Heart left ventricle (tissue), 16 donors: ENCODE data around the gene PTK7. TPM values are rescaled to one million over a fixed set of nuclear protein-coding genes. Genes with fewer than 3 reads are reported as not detected.

Experiments
- ATAC-seq, 4 donors: fragments of 200-7000 bp; cut with Tn5 transposase; one replicate each; pipeline ENCODE4 v1.9.1; 2020 to 2022; ENCODE audit warnings: moderate library complexity in 4 of 4, mild to moderate bottlenecking in 3 of 4, moderate number of reproducible peaks in 1 of 4
- DNase-seq, 5 donors: peaks; one replicate each; pipeline ENCODE4 v3.0.0-alpha.2; 2020
- H3K27ac ChIP-seq, 12 donors: fragments of 200-600 bp; sonication (generic) in 4 of 12; one replicate each; pipeline versions ENCODE4 v1.5.0 to v1.8.0; 2016 to 2022; ENCODE audit warnings: mild to moderate bottlenecking in 2 of 12
- H3K27me3 ChIP-seq, 9 donors: fragments of 200-600 bp; sonication (generic) in 2 of 9; one replicate each; pipeline versions ENCODE4 v1.5.1 to v1.8.0; 2016 to 2022; ENCODE audit warnings: mild to moderate bottlenecking in 3 of 9
- H3K36me3 ChIP-seq, 9 donors: fragments of 200-600 bp; sonication (generic) in 2 of 9; one replicate each; pipeline versions ENCODE4 v1.5.0 to v1.8.0; 2018 to 2022; ENCODE audit warnings: mild to moderate bottlenecking in 2 of 9
- H3K4me1 ChIP-seq, 12 donors: fragments of 200-600 bp; sonication (generic) in 4 of 12; one replicate each; pipeline versions ENCODE4 v1.5.0 to v1.8.0; 2016 to 2022; ENCODE audit warnings: mild to moderate bottlenecking in 3 of 12
- H3K4me3 ChIP-seq, 12 donors: fragments of 200-600 bp; sonication (generic) in 4 of 12; one replicate each; pipeline versions ENCODE4 v1.5.0 to v1.8.0; 2017 to 2022; ENCODE audit warnings: mild to moderate bottlenecking in 9 of 12, moderate library complexity in 4 of 12
- H3K9me3 ChIP-seq, 12 donors: fragments of 200-600 bp; sonication (generic) in 4 of 12; one replicate each; pipeline versions ENCODE4 v1.5.0 to v1.8.0; 2016 to 2022; ENCODE audit warnings: mild to moderate bottlenecking in 1 of 12
- POLR2A ChIP-seq, 2 donors: fragments of 450-650 bp; IDR thresholded peaks; one replicate each; pipeline ENCODE4 v1.6.1; 2017; ENCODE audit warnings: antibody characterized with exemption in 2 of 2, mild to moderate bottlenecking in 2 of 2, moderate library complexity in 2 of 2
- WGBS, 4 donors: extraction: QIAGEN DNeasy Blood & Tissue Kit in 2 of 4; methylation state at CpG; one replicate each; pipeline versions ENCODE4 v1.1.5 to v1.1.7; 2013 to 2018; 5-methylcytosine and 5-hydroxymethylcytosine counted together
- intact Hi-C, 10 donors: fragments of 100-400 bp; cut with DNase I; formaldehyde crosslinking; loops; one replicate each; pipeline versions ENCODE4 v1.11.1 to v1.14.2; 2022
- polyA plus RNA-seq, 2 donors: library from polyadenylated mRNA; stranded (reverse); fragments of 200-250 nt; gene quantifications; one replicate each; pipeline ENCODE4 v1.2.3, GENCODE V29; 2013
- total RNA-seq, 9 donors: library from RNA; depleted of rRNA in 2 of 9; stranded (reverse); fragments of >200 nt in 2 of 9; fragmentation: NEBNext Ultra II Directional in 3 of 9; extraction: Animal tissue kit (Norgen Biotek cat#: 25700) in 3 of 9; gene quantifications; one replicate each; pipeline versions ENCODE4 v1.1.0 to v1.2.4, GENCODE V29; 2016 to 2023
- TF ChIP-seq, protein P1 (sequence below), 12 donors: fragments of 200-600 bp; sonication (generic) in 4 of 12; IDR thresholded peaks; one replicate each; pipeline versions ENCODE4 v1.5.0 to v1.8.0; 2018 to 2022; ENCODE audit warnings: antibody characterized with exemption in 12 of 12, mild to moderate bottlenecking in 5 of 12
- donor health status: ischemic (EF 13 %, LVEDD 7.1; RV severe dilation, severe dysfunction).
- donor health status: healthy with polysubstance abuse.
- donor health status: DM: no; HTN: yes; CAD: no.
- donor health status: DM: no; HTN: no; CAD: no.
- donor health status: ischemic (EF 25% LVEDD 6.9; RV normal size, moderate dysfunction).
- donor health status: ischemic (EF 25% LVEDD 5.7; RV mildly dilated, moderate dysfunction).
- donor health status: healthy.
- donor health status: DM: yes; HTN: yes; CAD: no.
- donor health status: ischemic (EF 35%, LVEDD 5.7; RV mildly dilated, moderate dysfunction).
- donor health status: nonischemic (EF 11% LVEDD 7.7; RV severe dilation, severe dysfunction).
- donor health status: DM: yes; HTN: yes; CAD: no.
- donor health status: PGD.
- donor health status: ischemic (EF 29% LVEDD 5.4; RV normal size, mild dysfunction).
- donor health status: nonischemic (EF 23%, LVEDD 6.1; RV moderate dilation, normal function).

The PTK7 gene
- total and polyA plus RNA-seq, 11 donors: 1.4 to 10.4 (median 1.9) TPM

- TF ChIP-seq POLR2A (IDR thresholded peaks at IDR 0.05): no peak
- TF ChIP-seq, protein P1, sequence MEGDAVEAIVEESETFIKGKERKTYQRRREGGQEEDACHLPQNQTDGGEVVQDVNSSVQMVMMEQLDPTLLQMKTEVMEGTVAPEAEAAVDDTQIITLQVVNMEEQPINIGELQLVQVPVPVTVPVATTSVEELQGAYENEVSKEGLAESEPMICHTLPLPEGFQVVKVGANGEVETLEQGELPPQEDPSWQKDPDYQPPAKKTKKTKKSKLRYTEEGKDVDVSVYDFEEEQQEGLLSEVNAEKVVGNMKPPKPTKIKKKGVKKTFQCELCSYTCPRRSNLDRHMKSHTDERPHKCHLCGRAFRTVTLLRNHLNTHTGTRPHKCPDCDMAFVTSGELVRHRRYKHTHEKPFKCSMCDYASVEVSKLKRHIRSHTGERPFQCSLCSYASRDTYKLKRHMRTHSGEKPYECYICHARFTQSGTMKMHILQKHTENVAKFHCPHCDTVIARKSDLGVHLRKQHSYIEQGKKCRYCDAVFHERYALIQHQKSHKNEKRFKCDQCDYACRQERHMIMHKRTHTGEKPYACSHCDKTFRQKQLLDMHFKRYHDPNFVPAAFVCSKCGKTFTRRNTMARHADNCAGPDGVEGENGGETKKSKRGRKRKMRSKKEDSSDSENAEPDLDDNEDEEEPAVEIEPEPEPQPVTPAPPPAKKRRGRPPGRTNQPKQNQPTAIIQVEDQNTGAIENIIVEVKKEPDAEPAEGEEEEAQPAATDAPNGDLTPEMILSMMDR (IDR thresholded peaks at IDR 0.05): no peak
- H3K27me3 ChIP-seq: no peaks in the 10 kb centered on the region
- WGBS, 4 donors: 75 to 80% (median 78%) methylated on average over 19 of the region's 19 CpGs
- H3K36me3 ChIP-seq: peaks cover 0 to 58% (median 48%) of the 10 kb centered on the region in 9 donors
- no peaks in the 10 kb centered on the region for H3K9me3 ChIP-seq
- H3K4me1 ChIP-seq: peaks cover 0 to 25% (median 10%) of the 10 kb centered on the region in 12 donors
- intact Hi-C loops: loop anchor here in 6 of 10 donors (2.0 to 10.0 kb wide), 5 partner anchors 32 to 150 kb away; partner anchors contain the start of gene RRP36 (in 1 of the 6)
- ATAC-seq (no peak), DNase-seq (peak in 1 of 5 donors; percentile 38)
- peak overlapping the region in 9 of 12 donors; percentile 24 to 97 (median 94) for H3K27ac ChIP-seq
- H3K4me3 ChIP-seq: peak overlapping the region in 5 of 12 donors; percentile 67 to 86 (median 76)
These were observed 23.8 kb upstream of the PTK7 start for GRCh38 chr6:43052225-43052841.

- Histone ChIP-seq H3K4me3 (peak overlapping the region; percentile 36 to 87 (median 74)), H3K27ac (peak overlapping the region; percentile 81 to 97 (median 94)), H3K27me3 (no peaks in the 10 kb centered on the region), H3K9me3 (no peaks in the 10 kb centered on the region), H3K4me1 (peaks cover 0 to 27% (median 12%) of the 10 kb centered on the region in 12 donors), H3K36me3 (peaks cover 0 to 58% (median 49%) of the 10 kb centered on the region in 9 donors)
- intact Hi-C loops: loop anchor here in 6 of 10 donors (2.0 to 10.0 kb wide), 5 partner anchors 32 to 151 kb away; partner anchors contain the start of gene RRP36 (in 1 of the 6)
- DNase-seq: peak in 3 of 5 donors; percentile 40 to 48 (median 41)
- peak; percentile 10 to 38 (median 26) for ATAC-seq
- TF ChIP-seq, protein P1 (IDR thresholded peaks at IDR 0.05): no peak
- TF ChIP-seq POLR2A (IDR thresholded peaks at IDR 0.05): no peak
- WGBS, 4 donors: 20 to 32% (median 30%) methylated on average over 22 of the region's 22 CpGs
These were observed 23.1 kb upstream of the PTK7 start for GRCh38 chr6:43052842-43053544.

- peak within 1 kb of the TSS; percentile 81 to 97 (median 94) for H3K27ac ChIP-seq
- peaks cover 0 to 34% (median 18%) of the 10 kb centered on the region in 12 donors for H3K4me1 ChIP-seq
- intact Hi-C loops: loop anchor here in 6 of 10 donors (2.0 to 10.0 kb wide), 5 partner anchors 33 to 151 kb away; partner anchors contain the start of gene RRP36 (in 1 of the 6)
- 1 to 7% (median 2%) methylated on average over 14 to 45 of the region's 45 CpGs for WGBS, 4 donors
- DNase-seq (peak; percentile 93 to 96 (median 96)), ATAC-seq (peak; percentile 92 to 97 (median 96))
- H3K36me3 ChIP-seq: peaks cover 0 to 53% (median 46%) of the 10 kb centered on the region in 9 donors
- no peaks in the 10 kb centered on the region for H3K27me3 ChIP-seq
- no peaks in the 10 kb centered on the region for H3K9me3 ChIP-seq
- TF ChIP-seq POLR2A (IDR thresholded peaks at IDR 0.05): peak in 1 of 2 donors; percentile 83
- TF ChIP-seq, protein P1 (IDR thresholded peaks at IDR 0.05): peak in 3 of 12 donors; percentile 3 to 12 (median 7)
- peak within 1 kb of the TSS; percentile 36 to 87 (median 74) for H3K4me3 ChIP-seq
These were observed 22.4 kb upstream of the PTK7 start, which contains the start of gene CUL7 for GRCh38 chr6:43053545-43054205. TSS of gene CUL7 (minus strand) at chr6:43053851. CDS start at chr6:43052788, 1,063 bp downstream.
